Mesothelial cell of epicardium (in vitro differentiated cells): ENCODE measurements around the gene FSCN2. TPM values are rescaled to one million over a fixed set of nuclear protein-coding genes. Genes with fewer than 3 reads are reported as not detected.
A peak's percentile ranks its signal among the peaks of the same experiment; 100 is the strongest.

Experiments
- DNase-seq, 2 experiments: peaks; one replicate each; pipeline ENCODE4 v3.0.0; 2021; ENCODE audit warnings: low spot score in 2 of 2; ENCODE audit not compliant: unreplicated experiment in 2 of 2
- H3K27ac Mint-ChIP-seq: 2 replicates; pipeline ENCODE4 v1.8.0; 2021; ENCODE audit warnings: mixed read lengths
- H3K27me3 Mint-ChIP-seq: 2 replicates; pipeline ENCODE4 v1.8.0; 2021; ENCODE audit warnings: low read depth, mixed read lengths
- H3K36me3 Mint-ChIP-seq: 2 replicates; pipeline ENCODE4 v1.8.0; 2021; ENCODE audit warnings: mixed read lengths
- H3K4me1 Mint-ChIP-seq: 2 replicates; pipeline ENCODE4 v1.8.0; 2021; ENCODE audit warnings: mixed read lengths
- H3K4me3 Mint-ChIP-seq: 2 replicates; pipeline ENCODE4 v1.8.0; 2021; ENCODE audit warnings: mild to moderate bottlenecking, moderate library complexity, mixed read lengths
- H3K9me3 Mint-ChIP-seq: 2 replicates; pipeline ENCODE4 v1.8.0; 2021; ENCODE audit warnings: mixed read lengths
- CTCF ChIP-seq: fragments of 200-600 bp; sonication (generic); IDR thresholded peaks from one replicate; pipeline ENCODE4 v1.5.0; 2021; ENCODE audit warnings: antibody characterized with exemption; ENCODE audit not compliant: unreplicated experiment
- total RNA-seq: library from RNA; stranded (reverse); gene quantifications from 3 replicates; pipeline ENCODE4 v1.2.1, GENCODE V29; 2021

FSCN2 gene
- total RNA-seq, 1 donor from 2014 or later: 17.3 TPM

GRCh38 chr17:81499601-81499970, 28.6 kb upstream of the FSCN2 start:
- Mint-ChIP-seq H3K27me3 (peaks cover 3% of the 10 kb centered on the region), H3K27ac (no peak overlapping the region), H3K9me3 (no peaks in the 10 kb centered on the region), H3K36me3 (no peaks in the 10 kb centered on the region), H3K4me1 (peaks cover 6% of the 10 kb centered on the region), H3K4me3 (no peak overlapping the region)
- no peak for DNase-seq
- TF ChIP-seq CTCF: no peak

- no peaks in the 10 kb centered on the region for H3K9me3 Mint-ChIP-seq
- H3K4me1 Mint-ChIP-seq: peaks cover 6% of the 10 kb centered on the region
- TF ChIP-seq CTCF: no peak
- no peaks in the 10 kb centered on the region for H3K36me3 Mint-ChIP-seq
- peaks cover 2% of the 10 kb centered on the region for H3K27me3 Mint-ChIP-seq
- peak overlapping the region; percentile 25 for H3K27ac Mint-ChIP-seq
- no peak overlapping the region for H3K4me3 Mint-ChIP-seq
- DNase-seq: no peak
These were observed 28.1 kb upstream of the FSCN2 start for GRCh38 chr17:81500047-81500446.

GRCh38 chr17:81502471-81503017, 25.6 kb upstream of the FSCN2 start:
- DNase-seq: no peak

GRCh38 chr17:81503619-81504018, 24.6 kb upstream of the FSCN2 start:
- H3K27me3 Mint-ChIP-seq: no peaks in the 10 kb centered on the region

More at GRCh38 chr17:81502471-81503017, 25.6 kb upstream of the FSCN2 start:
- Mint-ChIP-seq H3K9me3 (no peaks in the 10 kb centered on the region), H3K4me1 (peaks cover 6% of the 10 kb centered on the region), H3K27me3 (no peaks in the 10 kb centered on the region), H3K36me3 (no peaks in the 10 kb centered on the region), H3K4me3 (no peak overlapping the region), H3K27ac (no peak overlapping the region)
- TF ChIP-seq CTCF: no peak

GRCh38 chr17:81508639-81509206, 19.5 kb upstream of the FSCN2 start:
- no peaks in the 10 kb centered on the region for H3K27me3 Mint-ChIP-seq
- peak overlapping the region; percentile 88 for H3K27ac Mint-ChIP-seq
- H3K36me3 Mint-ChIP-seq: peaks cover 44% of the 10 kb centered on the region
- peaks cover 3% of the 10 kb centered on the region for H3K9me3 Mint-ChIP-seq
- TF ChIP-seq CTCF: no peak
- H3K4me1 Mint-ChIP-seq: peaks cover 25% of the 10 kb centered on the region
- H3K4me3 Mint-ChIP-seq: peak overlapping the region; percentile 99
- DNase-seq: no peak

More at GRCh38 chr17:81503619-81504018, 24.6 kb upstream of the FSCN2 start:
- no peak for DNase-seq
- Mint-ChIP-seq H3K9me3 (peaks cover 3% of the 10 kb centered on the region), H3K4me3 (no peak overlapping the region), H3K36me3 (peaks cover 8% of the 10 kb centered on the region), H3K27ac (no peak overlapping the region), H3K4me1 (peaks cover 9% of the 10 kb centered on the region)
- no peak for TF ChIP-seq CTCF
